Bladder microvascular endothelial cell (primary cell): Measurements from ENCODE around the gene LAMTOR5. TPM values are rescaled to one million over a fixed set of nuclear protein-coding genes. Genes with fewer than 3 reads are reported as not detected.

Experiments used
- total RNA-seq: library from RNA; depleted of rRNA; stranded (reverse); fragments of >200 nt; gene quantifications from 2 replicates; pipeline ENCODE4 v1.2.3, GENCODE V29; 2014

Gene LAMTOR5
- total RNA-seq: 36.8 and 36.9 TPM in 2 replicates

DNA sequence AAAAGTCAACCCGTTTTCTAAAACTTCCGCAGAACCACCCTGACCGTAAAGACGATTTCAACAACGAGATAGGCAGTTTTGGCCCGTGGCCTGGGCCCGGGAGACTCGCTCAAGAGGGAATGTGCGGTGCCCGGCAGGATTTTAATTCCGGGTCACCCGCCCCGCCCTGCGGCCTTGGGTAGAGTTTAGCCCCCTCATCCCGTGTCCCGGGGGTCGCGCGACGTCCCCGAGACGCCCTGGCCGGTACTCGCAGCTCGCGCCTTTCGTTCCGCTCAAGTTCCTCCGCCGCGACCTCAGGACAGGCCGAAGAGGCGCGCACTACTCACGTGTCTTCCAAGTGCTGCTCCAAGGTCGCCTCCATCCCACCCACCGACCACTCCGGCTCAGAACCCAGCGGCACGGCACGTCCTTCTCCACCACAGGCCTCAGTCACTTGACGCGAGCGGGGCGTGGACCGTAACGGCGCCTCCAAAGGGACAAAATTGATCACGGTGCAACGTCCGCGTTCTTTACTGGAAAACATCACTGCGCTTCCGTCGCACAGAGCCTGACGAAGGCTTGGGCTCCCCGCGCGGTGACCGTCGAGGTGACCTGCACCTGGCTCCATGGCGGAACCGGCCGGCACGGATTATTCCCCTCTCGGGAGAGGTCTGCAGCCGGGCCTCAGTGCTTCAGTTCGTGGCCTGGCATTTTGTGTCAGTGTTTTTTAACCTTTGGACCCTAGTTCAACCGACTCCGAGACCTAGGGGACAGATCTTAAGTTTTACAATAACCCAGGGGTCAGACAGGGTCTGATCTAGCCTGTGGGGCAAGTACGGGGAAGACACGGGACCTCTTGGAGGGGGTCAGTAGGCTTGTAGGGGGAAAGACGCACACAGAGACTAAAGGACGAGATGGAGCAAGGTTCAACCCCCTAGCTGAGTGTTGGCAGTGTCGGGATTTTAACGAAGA, at the start of gene LAMTOR5:
Gene LAMTOR5, minus strand, starts transcription at position 435 of the 951 bp plus-strand sequence. Its CDS starts 74 bp downstream, at position 361.

DNA sequence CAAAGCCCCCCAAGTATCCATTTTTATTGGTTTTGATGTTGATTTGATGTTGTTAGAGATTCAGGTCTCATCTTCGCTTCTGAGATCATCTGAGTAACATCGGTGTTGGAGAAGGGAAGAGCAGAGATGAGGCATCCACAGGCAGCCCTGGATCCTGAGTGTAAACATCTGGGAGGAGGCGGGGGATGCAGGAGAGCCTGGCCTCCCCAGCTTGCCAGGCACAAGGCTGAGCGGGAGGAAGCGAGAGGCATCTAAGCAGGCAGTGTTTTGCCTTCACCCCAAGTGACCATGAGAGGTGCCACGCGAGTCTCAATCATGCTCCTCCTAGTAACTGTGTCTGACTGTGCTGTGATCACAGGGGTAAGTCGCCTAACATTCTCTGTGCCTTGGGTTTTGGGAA, 43.4 kb upstream of the LAMTOR5 start, which contains the start of gene PROK1:
Gene PROK1, plus strand, starts transcription at position 221 of the 400 bp plus-strand sequence. Its CDS starts 68 bp downstream, at position 289.

DNA sequence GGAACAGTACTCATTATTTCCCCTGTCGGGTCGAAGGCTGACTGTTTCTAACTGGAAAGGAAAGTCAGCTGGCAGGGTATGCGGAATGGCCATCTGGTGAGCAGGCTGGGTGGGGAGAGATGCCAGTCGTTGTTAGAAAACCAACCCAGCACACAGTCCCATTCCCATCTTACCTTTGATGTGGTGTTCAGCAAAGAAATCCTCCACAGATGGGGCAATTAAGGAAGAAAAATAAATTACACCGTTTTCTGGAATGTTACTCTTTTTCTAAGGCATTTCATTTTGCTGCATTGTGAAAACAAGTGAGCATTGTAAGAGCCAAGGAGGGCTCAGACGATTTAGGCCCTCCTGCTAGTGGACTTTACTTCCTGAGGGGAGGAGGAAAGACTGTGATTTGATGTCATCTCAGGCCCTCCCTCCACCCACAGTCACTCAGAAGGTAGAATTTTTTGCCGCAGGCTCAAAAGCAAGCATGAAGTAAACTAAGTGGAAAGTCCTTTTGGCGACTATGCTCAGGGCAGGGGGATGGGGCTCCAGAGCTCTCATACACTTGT, 16.7 kb downstream of the LAMTOR5 start, which contains the start of gene SLC16A4:
Gene SLC16A4, minus strand, starts transcription at position 335 of the 554 bp plus-strand sequence. CDS start 1,703 bp downstream, outside the sequence.

Other genes starting within 250 kb of the LAMTOR5 start
- 3.9 and 5.4 TPM in 2 replicates for gene KCNC4, start 197.4 kb downstream of the LAMTOR5 start, total RNA-seq
- 24.6 and 40.0 TPM in 2 replicates for gene RBM15, start 68.3 kb downstream of the LAMTOR5 start, total RNA-seq
- 0.38 and 0.65 TPM in 2 replicates for gene SLC16A4, start 16.7 kb downstream of the LAMTOR5 start, total RNA-seq
- gene PROK1, start 43.5 kb upstream of the LAMTOR5 start, total RNA-seq: not detected in 2 replicates
- gene KCNA10, start 111.5 kb upstream of the LAMTOR5 start, total RNA-seq: not detected in 2 replicates
- not detected in 2 replicates for gene KCNA2, start 198.7 kb upstream of the LAMTOR5 start, total RNA-seq